Nephron progenitor cell (in vitro differentiated cells): ENCODE measurements around the gene BARX2.
A peak's percentile ranks its signal among the peaks of the same experiment; 100 is the strongest.

Source experiments
- DNase-seq: peaks from one replicate; pipeline ENCODE4 v3.0.0; 2021
- H3K27ac Mint-ChIP-seq: 2 replicates; pipeline ENCODE4 v1.8.0; 2021; ENCODE audit warnings: mild to moderate bottlenecking, moderate library complexity, mixed read lengths
- H3K27me3 Mint-ChIP-seq: 2 replicates; pipeline ENCODE4 v1.8.0; 2021; ENCODE audit warnings: mild to moderate bottlenecking, low read depth, mixed read lengths; ENCODE audit not compliant: poor library complexity
- H3K36me3 Mint-ChIP-seq: 2 replicates; pipeline ENCODE4 v1.8.0; 2021; ENCODE audit warnings: low read depth, mixed read lengths
- H3K4me1 Mint-ChIP-seq: 2 replicates; pipeline ENCODE4 v1.8.0; 2021; ENCODE audit warnings: mixed read lengths
- H3K4me3 Mint-ChIP-seq: 2 replicates; pipeline ENCODE4 v1.8.0; 2021; ENCODE audit warnings: mild to moderate bottlenecking, moderate library complexity, mixed read lengths
- H3K9me3 Mint-ChIP-seq: 2 replicates; pipeline ENCODE4 v1.8.0; 2021; ENCODE audit warnings: mild to moderate bottlenecking, moderate library complexity, mixed read lengths
- CTCF ChIP-seq: fragments of 200-600 bp; sonication (generic); IDR thresholded peaks from 2 replicates; pipeline ENCODE4 v1.5.0; 2021; ENCODE audit warnings: antibody characterized with exemption

Gene BARX2

DNA sequence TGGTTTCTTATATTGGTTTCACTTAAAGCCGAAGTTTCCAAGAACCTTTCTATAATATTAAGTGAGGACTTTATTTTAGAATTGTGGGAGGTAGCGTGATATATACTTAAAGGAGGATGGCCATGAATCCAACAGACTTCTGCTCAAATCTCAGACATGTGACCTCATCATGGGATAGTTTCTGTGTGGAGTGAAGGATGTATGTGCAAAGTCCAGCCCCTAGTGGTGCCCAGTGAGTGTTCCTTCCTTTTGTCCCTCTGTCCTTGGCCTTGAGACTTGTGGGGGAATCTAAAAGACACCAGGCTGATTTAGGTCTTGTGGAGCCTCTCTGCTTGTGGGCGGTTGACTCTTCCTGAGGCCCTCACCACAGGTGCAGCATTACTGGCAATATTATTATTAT lies 43.7 kb downstream of the BARX2 start:
- Mint-ChIP-seq H3K27me3 (no peaks in the 10 kb centered on the region), H3K9me3 (no peaks in the 10 kb centered on the region), H3K4me3 (no peak overlapping the region), H3K4me1 (peaks cover 20% of the 10 kb centered on the region), H3K27ac (no peak overlapping the region), H3K36me3 (no peaks in the 10 kb centered on the region)
- DNase-seq: no peak
- TF ChIP-seq CTCF: no peak

DNA sequence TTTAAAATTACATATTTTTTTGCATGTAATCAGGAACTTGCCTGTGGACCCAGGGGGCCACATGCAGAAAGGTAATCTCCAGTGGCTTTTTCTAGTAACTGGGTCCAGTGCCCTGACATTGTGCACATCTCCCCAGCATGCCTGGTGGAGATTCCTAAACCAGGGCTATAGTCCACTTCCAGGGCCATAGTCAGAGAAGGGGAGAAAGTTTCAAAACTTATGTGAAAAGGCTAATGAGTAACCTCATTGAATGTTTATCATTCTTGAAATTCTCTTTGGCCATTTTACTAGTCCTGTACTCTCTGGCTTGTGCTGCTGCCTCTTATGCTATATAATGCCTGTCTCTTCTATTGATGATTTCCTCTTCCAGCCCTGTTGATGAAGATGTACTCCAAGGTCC lies 47.8 kb downstream of the BARX2 start:
- no peak overlapping the region for H3K27ac Mint-ChIP-seq
- peaks cover 31% of the 10 kb centered on the region for H3K4me1 Mint-ChIP-seq
- H3K4me3 Mint-ChIP-seq: no peak overlapping the region
- H3K36me3 Mint-ChIP-seq: no peaks in the 10 kb centered on the region
- H3K9me3 Mint-ChIP-seq: no peaks in the 10 kb centered on the region
- H3K27me3 Mint-ChIP-seq: peaks cover 8% of the 10 kb centered on the region
- DNase-seq: no peak
- no peak for TF ChIP-seq CTCF

GRCh38 chr11:129425214-129425613 lies 49.6 kb downstream of the BARX2 start:
- Mint-ChIP-seq H3K4me1 (peaks cover 35% of the 10 kb centered on the region), H3K27me3 (peaks cover 11% of the 10 kb centered on the region), H3K4me3 (no peak overlapping the region), H3K27ac (no peak overlapping the region), H3K9me3 (peaks cover 6% of the 10 kb centered on the region), H3K36me3 (peaks cover 4% of the 10 kb centered on the region)
- no peak for TF ChIP-seq CTCF
- no peak for DNase-seq

DNA sequence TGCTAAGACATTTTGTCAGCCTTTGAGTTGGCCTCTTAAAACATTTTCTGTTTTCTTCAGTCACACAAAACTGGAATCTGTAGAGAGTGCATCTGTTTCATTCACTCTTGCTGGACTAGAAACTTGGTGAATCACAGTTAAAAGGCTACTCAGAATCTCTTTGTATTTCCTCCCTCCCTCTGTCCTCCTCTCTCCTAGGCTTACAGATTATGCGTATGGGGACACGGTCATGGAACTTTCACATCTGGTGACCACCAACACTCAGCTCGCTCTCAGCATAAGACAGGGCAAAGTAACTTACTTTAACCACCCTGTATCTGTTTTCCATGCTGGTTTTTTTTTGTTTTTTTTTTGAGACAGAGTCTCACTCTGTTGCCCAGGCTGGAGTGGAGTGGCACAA lies 50.4 kb downstream of the BARX2 start:
- H3K9me3 Mint-ChIP-seq: peaks cover 15% of the 10 kb centered on the region
- no peak overlapping the region for H3K27ac Mint-ChIP-seq
- H3K4me3 Mint-ChIP-seq: no peak overlapping the region
- peaks cover 35% of the 10 kb centered on the region for H3K4me1 Mint-ChIP-seq
- no peak for DNase-seq
- H3K27me3 Mint-ChIP-seq: peaks cover 11% of the 10 kb centered on the region
- H3K36me3 Mint-ChIP-seq: peaks cover 11% of the 10 kb centered on the region
- TF ChIP-seq CTCF: no peak

DNA sequence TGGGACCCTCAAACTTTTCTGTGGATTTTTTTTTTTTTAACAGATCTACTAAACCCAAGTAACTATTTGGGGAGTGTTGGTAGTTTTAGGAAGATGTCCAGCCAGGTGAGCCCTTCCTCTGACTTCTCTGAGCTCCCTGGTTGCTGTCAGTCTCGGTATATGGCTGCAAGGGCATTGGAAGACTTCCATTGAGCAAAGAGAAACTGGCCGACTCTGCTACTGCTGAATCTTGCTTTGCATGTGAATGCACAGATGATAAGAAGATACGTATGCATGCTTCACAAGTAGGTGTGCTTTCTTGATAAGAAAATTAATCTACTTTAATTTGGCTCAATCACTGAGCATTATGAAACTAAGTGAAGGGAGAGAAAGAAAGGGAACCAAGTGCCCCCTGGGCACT lies 51.1 kb downstream of the BARX2 start:
- peaks cover 21% of the 10 kb centered on the region for H3K9me3 Mint-ChIP-seq
- DNase-seq: no peak
- H3K27me3 Mint-ChIP-seq: peaks cover 11% of the 10 kb centered on the region
- H3K36me3 Mint-ChIP-seq: peaks cover 17% of the 10 kb centered on the region
- H3K4me1 Mint-ChIP-seq: peaks cover 35% of the 10 kb centered on the region
- H3K27ac Mint-ChIP-seq: no peak overlapping the region
- H3K4me3 Mint-ChIP-seq: no peak overlapping the region
- no peak for TF ChIP-seq CTCF

DNA sequence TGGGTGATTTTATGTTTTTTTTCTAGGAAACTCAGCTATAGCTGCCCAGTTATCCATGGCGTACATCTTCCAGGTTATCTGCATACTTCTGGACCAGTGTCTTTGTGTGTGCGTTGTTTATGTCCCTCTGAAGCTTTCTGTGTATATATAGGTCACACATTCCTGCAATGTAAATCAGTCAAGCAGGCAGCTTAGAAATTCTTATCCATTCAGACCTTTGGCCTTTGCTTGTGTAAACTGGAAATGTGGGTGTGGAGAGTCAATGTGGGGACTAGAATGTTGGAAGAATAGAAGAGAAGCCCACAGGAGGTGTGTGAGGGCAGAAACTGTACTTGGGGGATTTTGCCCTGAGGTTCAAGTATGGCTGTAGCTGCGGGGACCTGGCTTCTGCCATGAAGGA lies 51.7 kb downstream of the BARX2 start:
- peaks cover 17% of the 10 kb centered on the region for H3K36me3 Mint-ChIP-seq
- no peak for DNase-seq
- H3K9me3 Mint-ChIP-seq: peaks cover 25% of the 10 kb centered on the region
- H3K27ac Mint-ChIP-seq: peak overlapping the region; percentile 41
- H3K4me1 Mint-ChIP-seq: peaks cover 35% of the 10 kb centered on the region
- no peak overlapping the region for H3K4me3 Mint-ChIP-seq
- H3K27me3 Mint-ChIP-seq: peaks cover 11% of the 10 kb centered on the region
- no peak for TF ChIP-seq CTCF
